Kidney (tissue), 14 donors: ENCODE data around the gene TTC27. TPM values are rescaled to one million over a fixed set of nuclear protein-coding genes. Genes with fewer than 3 reads are reported as not detected.

ENCODE experiments used
- DNase-seq, 5 donors: peaks; one replicate each; pipeline ENCODE4 v3.0.0-alpha.2; 2013 to 2020
- FAIRE-seq: peaks from 2 replicates; lab custom pipeline; 2012; peaks lifted over from hg19 to GRCh38; lab: Jason Lieb, UNC
- H3K27ac ChIP-seq, 2 donors: one replicate each; pipeline ENCODE4 v1.7.0; 2013; ENCODE audit warnings: low read depth in 2 of 2, low read length in 2 of 2, inconsistent platforms in 1 of 2
- H3K27me3 ChIP-seq: one replicate; pipeline ENCODE4 v1.7.1; 2013; ENCODE audit warnings: low read length, inconsistent platforms; ENCODE audit not compliant: control insufficient read depth, insufficient read depth
- H3K36me3 ChIP-seq, 3 donors: one replicate each; pipeline versions ENCODE4 v1.7.0 to v1.7.1; 2013; ENCODE audit warnings: low read length in 3 of 3, control low read depth in 1 of 3, inconsistent platforms in 1 of 3; ENCODE audit not compliant: insufficient read depth in 3 of 3, control insufficient read depth in 2 of 3
- H3K4me1 ChIP-seq, 3 donors: one replicate each; pipeline versions ENCODE4 v1.7.0 to v1.7.1; 2013; ENCODE audit warnings: low read length in 3 of 3, inconsistent platforms in 1 of 3, low read depth in 1 of 3; ENCODE audit not compliant: control insufficient read depth in 2 of 3, insufficient read depth in 2 of 3
- H3K4me3 ChIP-seq, 3 donors: one replicate each; pipeline versions ENCODE4 v1.7.0 to v1.8.1; 2013; ENCODE audit warnings: low read length in 3 of 3, control low read depth in 1 of 3, inconsistent platforms in 1 of 3
- H3K9ac ChIP-seq, 3 donors: one replicate each; pipeline versions ENCODE4 v1.7.0 to v1.7.1; 2013; ENCODE audit warnings: low read length in 3 of 3, control low read depth in 1 of 3, inconsistent platforms in 1 of 3
- H3K9me3 ChIP-seq, 3 donors: one replicate each; pipeline versions ENCODE4 v1.7.0 to v1.7.1; 2013; ENCODE audit warnings: low read length in 3 of 3, control low read depth in 1 of 3, inconsistent platforms in 1 of 3; ENCODE audit not compliant: control insufficient read depth in 2 of 3, insufficient read depth in 1 of 3
- CTCF ChIP-seq: IDR thresholded peaks from 3 replicates; pipeline ENCODE4 v1.5.1; 2012; ENCODE audit warnings: mild to moderate bottlenecking, moderate library complexity, borderline replicate concordance; ENCODE audit not compliant: insufficient read depth; ENCODE audit errors: extremely low read depth
- intact Hi-C: fragments of 100-400 bp; cut with DNase I; formaldehyde crosslinking; loops from one replicate; pipeline ENCODE4 v1.11.1; 2022
- polyA plus RNA-seq: library from polyadenylated mRNA; stranded (reverse); fragments of 350-450 nt; fragmentation: Illumina TruSeq; extraction: RNeasy Lipid Tissue Mini Kit (QIAGEN cat#74804); gene quantifications from one replicate; pipeline ENCODE4 v1.2.3, GENCODE V29; 2014; ENCODE audit warnings: low read depth, low replicate concordance; ENCODE audit not compliant: insufficient read depth
- total RNA-seq: library from RNA; stranded (reverse); fragmentation: NEBNext Ultra II Directional; extraction: Animal tissue kit (Norgen Biotek cat#: 25700); gene quantifications from one replicate; pipeline ENCODE4 v1.2.1, GENCODE V29; 2021
- donor health status: control.
- donor health status: control.
- donor health status: control.
- donor health status: control.
- donor health status: control.
- donor health status: DM: yes; HTN: yes; CAD: no.
- donor health status: Normal renal cell carcinoma (clear cell type).

Gene TTC27
- total and polyA plus RNA-seq, 2 donors from 2014 or later: 8.0 to 19.7 TPM

GRCh38 chr2:32812316-32812715 is 184.5 kb downstream of the TTC27 start:
- H3K27ac ChIP-seq: no peak overlapping the region
- H3K9ac ChIP-seq: no peak overlapping the region
- H3K36me3 ChIP-seq: no peaks in the 10 kb centered on the region
- H3K4me1 ChIP-seq: no peaks in the 10 kb centered on the region
- no peak for FAIRE-seq
- no peaks in the 10 kb centered on the region for H3K9me3 ChIP-seq
- H3K4me3 ChIP-seq: no peak overlapping the region
- DNase-seq: peak in 1 of 5 donors; percentile 26
- intact Hi-C loops: no loop called here
- TF ChIP-seq CTCF: no peak
- H3K27me3 ChIP-seq: no peaks in the 10 kb centered on the region

DNA sequence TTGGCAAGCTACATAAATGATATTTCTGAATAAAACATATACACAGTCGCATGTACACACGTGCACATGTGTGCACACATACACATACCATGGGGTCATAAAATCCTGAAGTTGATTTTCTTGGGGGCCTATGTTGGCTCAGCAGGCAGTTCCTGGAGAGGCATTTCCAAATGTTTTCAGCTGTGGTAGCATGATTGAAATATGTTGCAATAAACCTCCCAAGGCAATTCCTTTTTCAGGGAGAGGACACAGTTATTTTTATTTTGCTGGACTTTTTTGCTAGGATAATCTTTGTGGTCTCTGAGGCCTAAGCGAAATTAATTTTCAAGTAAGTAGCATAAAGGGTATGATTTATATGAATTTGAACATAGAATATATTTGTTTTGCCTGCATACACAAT is 192.2 kb downstream of the TTC27 start:
- intact Hi-C loops: no loop called here
- H3K27ac ChIP-seq: no peak overlapping the region
- H3K9me3 ChIP-seq: no peaks in the 10 kb centered on the region
- H3K4me1 ChIP-seq: no peaks in the 10 kb centered on the region
- FAIRE-seq: no peak
- no peaks in the 10 kb centered on the region for H3K27me3 ChIP-seq
- H3K9ac ChIP-seq: no peak overlapping the region
- H3K4me3 ChIP-seq: no peak overlapping the region
- no peaks in the 10 kb centered on the region for H3K36me3 ChIP-seq
- no peak for TF ChIP-seq CTCF
- DNase-seq: no peak

GRCh38 chr2:32820701-32821100 is 192.9 kb downstream of the TTC27 start:
- DNase-seq (no peak), FAIRE-seq (no peak)
- no peaks in the 10 kb centered on the region for H3K36me3 ChIP-seq
- H3K9ac ChIP-seq: no peak overlapping the region
- intact Hi-C loops: no loop called here
- no peak overlapping the region for H3K4me3 ChIP-seq
- TF ChIP-seq CTCF: no peak
- H3K27ac ChIP-seq: no peak overlapping the region
- H3K27me3 ChIP-seq: no peaks in the 10 kb centered on the region
- H3K4me1 ChIP-seq: no peaks in the 10 kb centered on the region
- no peaks in the 10 kb centered on the region for H3K9me3 ChIP-seq

- no peak for FAIRE-seq
- H3K4me3 ChIP-seq: no peak overlapping the region
- no peak for TF ChIP-seq CTCF
These were observed 196.4 kb downstream of the TTC27 start for GRCh38 chr2:32824070-32824809.

More at GRCh38 chr2:32824070-32824809, 196.4 kb downstream of the TTC27 start:
- intact Hi-C loops: no loop called here
- H3K4me1 ChIP-seq: no peaks in the 10 kb centered on the region
- H3K9ac ChIP-seq: no peak overlapping the region
- peaks cover 0 to 4% (median 2%) of the 10 kb centered on the region in 3 donors for H3K9me3 ChIP-seq
- no peak overlapping the region for H3K27ac ChIP-seq
- no peaks in the 10 kb centered on the region for H3K36me3 ChIP-seq
- DNase-seq: no peak
- H3K27me3 ChIP-seq: no peaks in the 10 kb centered on the region
